ENCODE data around the gene TCERG1L.

Gene TCERG1L

DNA sequence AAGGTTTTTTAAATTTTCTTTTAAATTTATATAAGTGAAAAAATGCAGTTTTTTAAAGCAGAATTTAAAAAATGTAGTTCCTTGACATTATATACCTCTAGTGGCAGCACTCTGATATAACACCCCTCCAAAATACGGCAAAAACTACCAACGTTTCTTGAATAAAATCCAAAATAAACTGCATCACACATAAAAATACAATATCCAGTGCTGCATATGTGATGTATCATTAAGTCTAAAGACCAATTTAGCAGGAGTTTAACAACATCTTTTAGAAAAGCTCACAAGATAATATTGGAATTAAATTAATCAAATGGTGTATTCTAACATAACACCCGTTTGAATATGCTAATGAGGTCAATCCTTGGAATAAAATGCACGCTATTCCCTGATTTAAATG lies 1.4 kb downstream of the TCERG1L start:
- H3K79me1 ChIP-seq (replicated peaks; ENCODE audit: low read length, poor library complexity, severe bottlenecking): no peaks in the 10 kb centered on the region
- H3K27ac ChIP-seq (ENCODE audit: low read length, poor library complexity, severe bottlenecking): no peak overlapping the region
- no peak overlapping the region for H2BK120ac ChIP-seq (ENCODE audit: low read depth, low read length)
- no peak overlapping the region for H3K4ac ChIP-seq (ENCODE audit: low read depth in 1 of 2, low read length in 2 of 2)
- WGBS: 4% methylated on average over 2 of the region's 4 CpGs
- no peak overlapping the region for H3K4me3 ChIP-seq (ENCODE audit: insufficient read depth in 1 of 2, low read depth in 1 of 2, low read length in 2 of 2)
- H3K18ac ChIP-seq (ENCODE audit: low read depth in 1 of 2, low read length in 2 of 2): no peak overlapping the region
- peaks cover 25 to 44% of the 10 kb centered on the region in 2 experiments for H3K27me3 ChIP-seq (ENCODE audit: control insufficient read depth in 1 of 2, insufficient read depth in 1 of 2, low read length in 2 of 2)
- H2BK12ac ChIP-seq (ENCODE audit: low read length in 2 of 2): no peak overlapping the region
- DNase-seq: no peak
- H3K14ac ChIP-seq (ENCODE audit: low read length in 2 of 2): no peak overlapping the region
- H3K4me1 ChIP-seq (ENCODE audit: control insufficient read depth, insufficient read depth, low read depth, low read length): peaks cover 14% of the 10 kb centered on the region
- no peak overlapping the region for H3K9ac ChIP-seq (ENCODE audit: low read length)
- no peak overlapping the region for H2AFZ ChIP-seq (ENCODE audit: low read depth, low read length)
- H3K9me3 ChIP-seq (ENCODE audit: control insufficient read depth, low read length): no peaks in the 10 kb centered on the region
- no peak overlapping the region for H2AK5ac ChIP-seq (ENCODE audit: low read length, severe bottlenecking)
- H3K36me3 ChIP-seq (ENCODE audit: control insufficient read depth in 1 of 2, insufficient read depth in 2 of 2, low read depth in 1 of 2, low read length in 2 of 2): no peaks in the 10 kb centered on the region
- no peak overlapping the region for H4K8ac ChIP-seq (ENCODE audit: low read length)
- H2BK5ac ChIP-seq (ENCODE audit: low read depth, low read length, poor library complexity, severe bottlenecking): no peak overlapping the region
- no peak overlapping the region for H4K91ac ChIP-seq (ENCODE audit: low read length)
- no peak overlapping the region for H2BK15ac ChIP-seq (ENCODE audit: low read depth, poor library complexity, severe bottlenecking)
- no peak overlapping the region for H3K23ac ChIP-seq (ENCODE audit: low read length in 2 of 2)
- no peak overlapping the region for H3K4me2 ChIP-seq (ENCODE audit: low read length, poor library complexity, severe bottlenecking)

DNA sequence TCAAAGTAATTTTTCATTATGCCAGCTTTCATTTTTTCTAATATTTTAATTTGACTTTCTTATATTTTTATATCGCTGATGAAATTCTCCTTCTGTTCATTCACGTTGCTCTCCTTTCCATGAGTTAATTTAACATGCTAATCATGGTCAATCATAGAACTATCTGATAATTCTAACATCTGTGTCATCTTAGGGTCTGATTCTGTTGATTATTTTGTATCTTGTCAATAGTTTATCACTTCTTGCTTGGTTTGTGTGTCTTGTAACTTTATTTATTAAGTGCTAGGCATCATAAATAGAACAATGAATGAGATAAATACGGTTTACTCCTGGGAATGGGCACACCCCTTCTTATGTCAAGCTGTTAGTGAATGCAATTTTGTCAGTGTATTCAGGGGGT lies 11.0 kb downstream of the TCERG1L start:
- no peak overlapping the region for H3K18ac ChIP-seq (ENCODE audit: low read depth in 1 of 2, low read length in 2 of 2)
- no peak overlapping the region for H3K4me2 ChIP-seq (ENCODE audit: low read length, poor library complexity, severe bottlenecking)
- H2BK12ac ChIP-seq (ENCODE audit: low read length in 2 of 2): no peak overlapping the region
- H3K23ac ChIP-seq (ENCODE audit: low read length in 2 of 2): no peak overlapping the region
- H2BK15ac ChIP-seq (ENCODE audit: low read depth, poor library complexity, severe bottlenecking): no peak overlapping the region
- H3K79me1 ChIP-seq (replicated peaks; ENCODE audit: low read length, poor library complexity, severe bottlenecking): no peaks in the 10 kb centered on the region
- no peak overlapping the region for H3K14ac ChIP-seq (ENCODE audit: low read length in 2 of 2)
- H2BK120ac ChIP-seq (ENCODE audit: low read depth, low read length): no peak overlapping the region
- no peak overlapping the region for H2AK5ac ChIP-seq (ENCODE audit: low read length, severe bottlenecking)
- DNase-seq: no peak
- no peaks in the 10 kb centered on the region for H3K36me3 ChIP-seq (ENCODE audit: control insufficient read depth in 1 of 2, insufficient read depth in 2 of 2, low read depth in 1 of 2, low read length in 2 of 2)
- H3K4me3 ChIP-seq (ENCODE audit: insufficient read depth in 1 of 2, low read depth in 1 of 2, low read length in 2 of 2): no peak overlapping the region
- H4K8ac ChIP-seq (ENCODE audit: low read length): no peak overlapping the region
- 33% methylated on average over 1 of the region's 3 CpGs for WGBS
- H4K91ac ChIP-seq (ENCODE audit: low read length): no peak overlapping the region
- no peak overlapping the region for H3K27ac ChIP-seq (ENCODE audit: low read length, poor library complexity, severe bottlenecking)
- no peak overlapping the region for H3K9ac ChIP-seq (ENCODE audit: low read length)
- H2BK5ac ChIP-seq (ENCODE audit: low read depth, low read length, poor library complexity, severe bottlenecking): no peak overlapping the region
- H3K27me3 ChIP-seq (ENCODE audit: control insufficient read depth in 1 of 2, insufficient read depth in 1 of 2, low read length in 2 of 2): no peaks in the 10 kb centered on the region
- no peak overlapping the region for H2AFZ ChIP-seq (ENCODE audit: low read depth, low read length)
- H3K9me3 ChIP-seq (ENCODE audit: control insufficient read depth, low read length): peaks cover 34% of the 10 kb centered on the region
- H3K4ac ChIP-seq (ENCODE audit: low read depth in 1 of 2, low read length in 2 of 2): no peak overlapping the region
- H3K4me1 ChIP-seq (ENCODE audit: control insufficient read depth, insufficient read depth, low read depth, low read length): no peaks in the 10 kb centered on the region

DNA sequence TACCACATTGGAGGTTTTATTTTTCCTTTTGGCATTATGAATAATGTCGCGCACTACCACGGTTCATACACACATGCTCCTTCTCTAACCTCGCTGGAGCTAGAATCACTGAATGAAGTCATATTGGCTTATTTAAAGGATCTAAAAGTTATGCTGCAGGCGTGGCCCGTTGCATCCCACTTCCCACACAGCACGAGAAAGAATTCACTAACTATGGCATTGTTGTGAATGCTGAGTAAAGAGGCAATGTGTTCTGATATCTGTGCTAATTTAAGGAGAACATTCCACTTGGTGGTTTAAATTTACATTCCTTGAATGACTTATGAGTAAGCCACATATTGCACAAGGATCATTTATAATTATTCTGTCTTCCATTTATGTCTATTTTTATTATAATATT lies 20.7 kb downstream of the TCERG1L start:
- Histone ChIP-seq H2BK120ac (ENCODE audit: low read depth, low read length) (no peak overlapping the region), H3K27ac (ENCODE audit: low read length, poor library complexity, severe bottlenecking) (no peak overlapping the region), H4K8ac (ENCODE audit: low read length) (no peak overlapping the region), H3K27me3 (ENCODE audit: control insufficient read depth in 1 of 2, insufficient read depth in 1 of 2, low read length in 2 of 2) (no peaks in the 10 kb centered on the region), H2BK5ac (ENCODE audit: low read depth, low read length, poor library complexity, severe bottlenecking) (no peak overlapping the region), H3K18ac (ENCODE audit: low read depth in 1 of 2, low read length in 2 of 2) (no peak overlapping the region), H3K4me2 (ENCODE audit: low read length, poor library complexity, severe bottlenecking) (no peak overlapping the region), H3K4ac (ENCODE audit: low read depth in 1 of 2, low read length in 2 of 2) (no peak overlapping the region), H3K4me1 (ENCODE audit: control insufficient read depth, insufficient read depth, low read depth, low read length) (no peaks in the 10 kb centered on the region), H3K14ac (ENCODE audit: low read length in 2 of 2) (no peak overlapping the region), H3K36me3 (ENCODE audit: control insufficient read depth in 1 of 2, insufficient read depth in 2 of 2, low read depth in 1 of 2, low read length in 2 of 2) (no peaks in the 10 kb centered on the region), H2AFZ (ENCODE audit: low read depth, low read length) (no peak overlapping the region), H3K4me3 (ENCODE audit: insufficient read depth in 1 of 2, low read depth in 1 of 2, low read length in 2 of 2) (no peak overlapping the region), H4K91ac (ENCODE audit: low read length) (no peak overlapping the region), H2BK12ac (ENCODE audit: low read length in 2 of 2) (no peak overlapping the region), H3K9ac (ENCODE audit: low read length) (no peak overlapping the region), H2AK5ac (ENCODE audit: low read length, severe bottlenecking) (no peak overlapping the region), H3K9me3 (ENCODE audit: control insufficient read depth, low read length) (peaks cover 8% of the 10 kb centered on the region), H2BK15ac (ENCODE audit: low read depth, poor library complexity, severe bottlenecking) (no peak overlapping the region), H3K79me1 (replicated peaks; ENCODE audit: low read length, poor library complexity, severe bottlenecking) (no peaks in the 10 kb centered on the region), H3K23ac (ENCODE audit: low read length in 2 of 2) (no peak overlapping the region)
- WGBS: 96% methylated on average over 5 of the region's 7 CpGs
- no peak for DNase-seq

DNA sequence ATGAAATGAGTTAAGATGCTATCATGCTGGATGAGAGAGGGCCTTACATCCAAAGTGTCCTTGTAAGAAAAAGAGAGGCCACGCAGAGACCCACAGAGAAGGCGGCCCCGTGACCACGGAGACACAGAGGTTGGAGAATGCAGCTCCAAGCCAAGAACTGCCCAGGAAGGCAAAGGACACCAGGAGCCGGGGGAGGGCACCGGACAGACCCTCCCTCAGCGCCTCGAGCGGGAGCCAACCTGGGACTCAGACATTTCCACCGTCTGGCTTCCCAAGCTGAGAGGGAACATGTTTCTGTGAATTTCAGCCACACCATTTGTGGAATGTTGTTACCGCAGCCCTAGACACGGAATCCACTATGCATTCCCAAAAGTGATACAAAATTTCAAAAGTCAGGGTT lies 22.9 kb downstream of the TCERG1L start:
- no peak for DNase-seq
- Histone ChIP-seq H3K4ac (ENCODE audit: low read depth in 1 of 2, low read length in 2 of 2) (no peak overlapping the region), H3K9ac (ENCODE audit: low read length) (no peak overlapping the region), H3K18ac (ENCODE audit: low read depth in 1 of 2, low read length in 2 of 2) (no peak overlapping the region), H3K36me3 (ENCODE audit: control insufficient read depth in 1 of 2, insufficient read depth in 2 of 2, low read depth in 1 of 2, low read length in 2 of 2) (no peaks in the 10 kb centered on the region), H3K4me2 (ENCODE audit: low read length, poor library complexity, severe bottlenecking) (no peak overlapping the region), H4K91ac (ENCODE audit: low read length) (no peak overlapping the region), H3K27me3 (ENCODE audit: control insufficient read depth in 1 of 2, insufficient read depth in 1 of 2, low read length in 2 of 2) (no peaks in the 10 kb centered on the region), H2BK12ac (ENCODE audit: low read length in 2 of 2) (no peak overlapping the region), H2BK15ac (ENCODE audit: low read depth, poor library complexity, severe bottlenecking) (no peak overlapping the region), H2BK120ac (ENCODE audit: low read depth, low read length) (no peak overlapping the region), H2BK5ac (ENCODE audit: low read depth, low read length, poor library complexity, severe bottlenecking) (no peak overlapping the region), H3K27ac (ENCODE audit: low read length, poor library complexity, severe bottlenecking) (no peak overlapping the region), H4K8ac (ENCODE audit: low read length) (no peak overlapping the region), H3K14ac (ENCODE audit: low read length in 2 of 2) (no peak overlapping the region), H2AFZ (ENCODE audit: low read depth, low read length) (no peak overlapping the region), H2AK5ac (ENCODE audit: low read length, severe bottlenecking) (no peak overlapping the region), H3K4me1 (ENCODE audit: control insufficient read depth, insufficient read depth, low read depth, low read length) (no peaks in the 10 kb centered on the region), H3K9me3 (ENCODE audit: control insufficient read depth, low read length) (no peaks in the 10 kb centered on the region), H3K4me3 (ENCODE audit: insufficient read depth in 1 of 2, low read depth in 1 of 2, low read length in 2 of 2) (no peak overlapping the region), H3K79me1 (replicated peaks; ENCODE audit: low read length, poor library complexity, severe bottlenecking) (no peaks in the 10 kb centered on the region), H3K23ac (ENCODE audit: low read length in 2 of 2) (no peak overlapping the region)
- WGBS: 91% methylated on average over 11 of the region's 12 CpGs

Data from mesenchymal stem cell (in vitro differentiated cells and primary cell).